ACHN (cell line): ENCODE measurements around the gene CD63.

Experiments used
- DNase-seq: peaks from one replicate; pipeline ENCODE4 v3.0.0-alpha.2; 2015
- in situ Hi-C: cut with HindIII; loops from 2 replicates; pipeline ENCODE4 v1.10.0; 2017; ENCODE audit warnings: low sequenced_read_pairs, low pct_ligation_motif_present, low pct_unique_long_range_greater_than_20kb

CD63 gene

GRCh38 chr12:55696796-55697462 lies 31.9 kb downstream of the CD63 start:
- DNase-seq, result no peak

GRCh38 chr12:55696141-55696540 lies 32.7 kb downstream of the CD63 start:
- DNase-seq, result no peak
- in situ Hi-C loops, result no loop called here

More at GRCh38 chr12:55696796-55697462, 31.9 kb downstream of the CD63 start:
- in situ Hi-C loops, result no loop called here

GRCh38 chr12:55695349-55695748 lies 33.5 kb downstream of the CD63 start:
- in situ Hi-C loops, result no loop called here
- no peak for DNase-seq

GRCh38 chr12:55694651-55695050 lies 34.2 kb downstream of the CD63 start:
- DNase-seq, result no peak
- in situ Hi-C loops, result no loop called here

GRCh38 chr12:55694188-55694515 lies 34.7 kb downstream of the CD63 start:
- no peak for DNase-seq
- in situ Hi-C loops, result no loop called here

GRCh38 chr12:55693323-55694187 lies 35.3 kb downstream of the CD63 start:
- in situ Hi-C loops, result no loop called here

GRCh38 chr12:55692631-55693322 lies 36.0 kb downstream of the CD63 start:
- in situ Hi-C loops, result no loop called here
- DNase-seq, result no peak

More at GRCh38 chr12:55693323-55694187, 35.3 kb downstream of the CD63 start:
- DNase-seq, result no peak

- DNase-seq, result no peak
- in situ Hi-C loops, result no loop called here
Observed at GRCh38 chr12:55688716-55689655, 39.8 kb downstream of the CD63 start.

- in situ Hi-C loops, result no loop called here
Observed at GRCh38 chr12:55687746-55688145, 41.1 kb downstream of the CD63 start.

GRCh38 chr12:55686366-55687010 lies 42.3 kb downstream of the CD63 start:
- DNase-seq, result no peak
- in situ Hi-C loops, result no loop called here

More at GRCh38 chr12:55687746-55688145, 41.1 kb downstream of the CD63 start:
- no peak for DNase-seq

GRCh38 chr12:55685671-55686070 lies 43.1 kb downstream of the CD63 start:
- no peak for DNase-seq
- in situ Hi-C loops, result no loop called here

- no peak for DNase-seq
- in situ Hi-C loops, result no loop called here
Observed at GRCh38 chr12:55684761-55685370, 43.9 kb downstream of the CD63 start.

- in situ Hi-C loops, result no loop called here
- no peak for DNase-seq
Observed at GRCh38 chr12:55683676-55684075, 45.1 kb downstream of the CD63 start.

GRCh38 chr12:55682087-55682796 lies 46.6 kb downstream of the CD63 start:
- in situ Hi-C loops, result no loop called here
- DNase-seq, result peak; percentile 24

GRCh38 chr12:55681142-55682077 lies 47.4 kb downstream of the CD63 start:
- peak; percentile 97 for DNase-seq
- in situ Hi-C loops, result no loop called here

GRCh38 chr12:55679691-55680090 lies 49.1 kb downstream of the CD63 start:
- DNase-seq, result no peak
- in situ Hi-C loops, result no loop called here
